ENCODE measurements around the gene TNFAIP8L2. TPM values are rescaled to one million over a fixed set of nuclear protein-coding genes. Genes with fewer than 3 reads are reported as not detected.

Gene TNFAIP8L2
- total RNA-seq, 1 donor from 2014 or later = 1.4 TPM

Other genes with a start within 250 kb of the TNFAIP8L2 start
- 19.2 TPM for gene SETDB1, start 230.3 kb upstream of the TNFAIP8L2 start, total RNA-seq
- gene CERS2, start 181.8 kb upstream of the TNFAIP8L2 start, total RNA-seq = 83.2 TPM
- gene ANXA9, start 174.4 kb upstream of the TNFAIP8L2 start, total RNA-seq = 0.27 TPM
- 40.6 TPM for gene MINDY1, start 149.7 kb upstream of the TNFAIP8L2 start, total RNA-seq
- gene PRUNE1, start 148.2 kb upstream of the TNFAIP8L2 start, total RNA-seq = 43.6 TPM
- 0.32 TPM for gene BNIPL, start 120.1 kb upstream of the TNFAIP8L2 start, total RNA-seq
- 7.3 TPM for gene C1orf56, start 108.9 kb upstream of the TNFAIP8L2 start, total RNA-seq
- 27.2 TPM for gene CDC42SE1, start 97.0 kb upstream of the TNFAIP8L2 start, total RNA-seq
- 1.8 TPM for gene MLLT11, start 96.3 kb upstream of the TNFAIP8L2 start, total RNA-seq
- 9.8 TPM for gene GABPB2, start 85.9 kb upstream of the TNFAIP8L2 start, total RNA-seq
- 55.1 TPM for gene SEMA6C, start 10.0 kb upstream of the TNFAIP8L2 start, total RNA-seq
- gene LYSMD1, start 9.3 kb downstream of the TNFAIP8L2 start, total RNA-seq = 13.0 TPM
- 19.1 TPM for gene SCNM1, start 9.5 kb downstream of the TNFAIP8L2 start, total RNA-seq
- gene TMOD4, start 19.3 kb downstream of the TNFAIP8L2 start, total RNA-seq = 0.62 TPM
- 40.5 TPM for gene VPS72, start 33.5 kb downstream of the TNFAIP8L2 start, total RNA-seq
- 41.2 TPM for gene PIP5K1A, start 41.9 kb downstream of the TNFAIP8L2 start, total RNA-seq
- gene PSMD4, start 98.1 kb downstream of the TNFAIP8L2 start, total RNA-seq = 149 TPM
- 11.7 TPM for gene ZNF687, start 125.7 kb downstream of the TNFAIP8L2 start, total RNA-seq
- gene PI4KB, start 170.8 kb downstream of the TNFAIP8L2 start, total RNA-seq = 46.8 TPM
- gene RFX5, start 190.6 kb downstream of the TNFAIP8L2 start, total RNA-seq = 21.1 TPM
- 99.1 TPM for gene SELENBP1, start 216.1 kb downstream of the TNFAIP8L2 start, total RNA-seq
- gene PSMB4, start 242.9 kb downstream of the TNFAIP8L2 start, total RNA-seq = 175 TPM

Measured in left ventricle myocardium superior (tissue), 1 donor.